ENCODE measurements around the gene KRT37.

Gene KRT37

GRCh38 chr17:41424111-41424635, at the start of gene KRT37:
KRT37 (minus strand) TSS chr17:41424585; CDS start chr17:41424523, 62 bp downstream.
- no peak for TF ChIP-seq CTCF (conservative IDR thresholded peaks at IDR 0.05; ENCODE audit: low read depth, low read length)
- Histone ChIP-seq H3K36me3 (ENCODE audit: insufficient read depth) (no peaks in the 10 kb centered on the region), H4K20me1 (ENCODE audit: insufficient read depth) (no peaks in the 10 kb centered on the region), H2AFZ (ENCODE audit: low read depth) (no peak within 1 kb of the TSS), H3K4me2 (no peak within 1 kb of the TSS), H3K27ac (no peak within 1 kb of the TSS), H3K9ac (no peak within 1 kb of the TSS), H3K27me3 (ENCODE audit: insufficient read depth, low read depth) (no peaks in the 10 kb centered on the region; the same call in 1 of the 2 replicates), H3K79me2 (ENCODE audit: insufficient read depth, low read depth) (no peaks in the 10 kb centered on the region), H3K4me3 (IDR thresholded peaks at IDR 0.05; ENCODE audit: insufficient read depth, low read depth, low read length) (no peak within 1 kb of the TSS), H3K4me1 (ENCODE audit: low read depth, poor library complexity, severe bottlenecking) (no peaks in the 10 kb centered on the region)

- Histone ChIP-seq H3K4me1 (ENCODE audit: low read depth, poor library complexity, severe bottlenecking) (no peaks in the 10 kb centered on the region), H3K79me2 (ENCODE audit: insufficient read depth, low read depth) (no peaks in the 10 kb centered on the region), H3K27ac (no peak overlapping the region), H2AFZ (ENCODE audit: low read depth) (no peak overlapping the region), H3K4me3 (IDR thresholded peaks at IDR 0.05; ENCODE audit: insufficient read depth, low read depth, low read length) (no peak overlapping the region), H3K4me2 (no peak overlapping the region), H3K27me3 (ENCODE audit: insufficient read depth, low read depth) (no peaks in the 10 kb centered on the region), H4K20me1 (ENCODE audit: insufficient read depth) (no peaks in the 10 kb centered on the region), H3K9ac (no peak overlapping the region), H3K36me3 (ENCODE audit: insufficient read depth) (no peaks in the 10 kb centered on the region)
- TF ChIP-seq CTCF (conservative IDR thresholded peaks at IDR 0.05; ENCODE audit: low read depth, low read length): no peak
Observed at GRCh38 chr17:41468346-41468745, 44.0 kb upstream of the KRT37 start.

DNA sequence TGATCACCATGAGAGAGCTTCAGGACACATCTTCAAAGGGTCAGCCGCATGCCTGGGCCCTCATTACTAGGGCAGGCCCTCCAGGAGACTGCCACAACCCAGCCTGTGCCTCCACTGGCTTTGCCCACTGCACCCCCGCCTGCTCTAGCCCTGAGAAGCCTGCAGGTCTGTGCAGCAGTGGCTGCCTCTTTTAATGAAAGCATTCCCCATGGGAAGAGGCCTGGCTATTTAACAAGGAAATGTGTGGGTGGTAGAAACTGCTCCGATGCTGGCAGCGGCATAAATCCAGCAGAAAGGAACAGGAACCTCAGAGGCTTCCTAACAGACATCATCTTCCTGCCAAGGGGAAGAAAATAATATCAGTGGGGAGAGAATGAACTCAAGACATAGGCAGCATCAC, 43.2 kb upstream of the KRT37 start:
- H3K79me2 ChIP-seq (ENCODE audit: insufficient read depth, low read depth): no peaks in the 10 kb centered on the region
- H3K27me3 ChIP-seq (ENCODE audit: insufficient read depth, low read depth): no peaks in the 10 kb centered on the region
- no peak overlapping the region for H2AFZ ChIP-seq (ENCODE audit: low read depth)
- H3K4me2 ChIP-seq: no peak overlapping the region
- H3K27ac ChIP-seq: no peak overlapping the region
- H3K4me3 ChIP-seq (IDR thresholded peaks at IDR 0.05; ENCODE audit: insufficient read depth, low read depth, low read length): no peak overlapping the region
- no peaks in the 10 kb centered on the region for H3K4me1 ChIP-seq (ENCODE audit: low read depth, poor library complexity, severe bottlenecking)
- no peaks in the 10 kb centered on the region for H4K20me1 ChIP-seq (ENCODE audit: insufficient read depth)
- no peak overlapping the region for H3K9ac ChIP-seq
- no peaks in the 10 kb centered on the region for H3K36me3 ChIP-seq (ENCODE audit: insufficient read depth)
- no peak for TF ChIP-seq CTCF (conservative IDR thresholded peaks at IDR 0.05; ENCODE audit: low read depth, low read length)

DNA sequence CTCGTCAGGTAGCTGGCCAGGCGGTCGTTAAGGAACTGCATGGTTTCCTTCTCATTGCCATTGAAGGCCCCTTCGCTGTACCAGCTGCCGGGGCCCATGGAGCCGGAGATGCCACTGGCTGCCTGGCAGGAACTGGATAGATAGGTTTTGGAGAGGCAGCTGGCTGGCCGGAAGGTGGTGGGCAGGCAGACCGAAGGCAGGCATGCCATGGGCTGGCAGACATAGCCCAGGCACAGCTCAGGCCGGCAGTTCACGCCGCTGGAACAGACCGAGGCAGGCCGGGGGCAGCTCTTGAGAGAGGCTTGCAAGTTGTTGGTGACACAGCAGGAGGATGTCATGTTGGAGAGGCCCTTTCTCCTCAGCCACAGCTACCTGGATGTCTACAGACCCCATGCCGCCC, 42.6 kb upstream of the KRT37 start, which contains the start of gene KRT32:
Gene KRT32 (minus strand): TSS at position 399 of the 400 bp plus-strand sequence. CDS start 61 bp downstream, at position 338.
- H3K27ac ChIP-seq: no peak within 1 kb of the TSS
- no peak within 1 kb of the TSS for H3K4me2 ChIP-seq
- TF ChIP-seq CTCF (conservative IDR thresholded peaks at IDR 0.05; ENCODE audit: low read depth, low read length): no peak
- H3K27me3 ChIP-seq (ENCODE audit: insufficient read depth, low read depth): no peaks in the 10 kb centered on the region
- no peak within 1 kb of the TSS for H2AFZ ChIP-seq (ENCODE audit: low read depth)
- H3K36me3 ChIP-seq (ENCODE audit: insufficient read depth): no peaks in the 10 kb centered on the region
- no peak within 1 kb of the TSS for H3K4me3 ChIP-seq (IDR thresholded peaks at IDR 0.05; ENCODE audit: insufficient read depth, low read depth, low read length)
- no peak within 1 kb of the TSS for H3K9ac ChIP-seq
- H3K79me2 ChIP-seq (ENCODE audit: insufficient read depth, low read depth): no peaks in the 10 kb centered on the region
- H4K20me1 ChIP-seq (ENCODE audit: insufficient read depth): no peaks in the 10 kb centered on the region
- H3K4me1 ChIP-seq (ENCODE audit: low read depth, poor library complexity, severe bottlenecking): no peaks in the 10 kb centered on the region
